ENCODE data around the gene RNF144B.
A peak's percentile ranks its signal among the peaks of the same experiment; 100 is the strongest.
"Not testable (repeated sequence)": the region's sequence is repeated elsewhere in the genome, so short reads cannot be mapped to it uniquely, and the experiment has no call there.

RNF144B gene

DNA sequence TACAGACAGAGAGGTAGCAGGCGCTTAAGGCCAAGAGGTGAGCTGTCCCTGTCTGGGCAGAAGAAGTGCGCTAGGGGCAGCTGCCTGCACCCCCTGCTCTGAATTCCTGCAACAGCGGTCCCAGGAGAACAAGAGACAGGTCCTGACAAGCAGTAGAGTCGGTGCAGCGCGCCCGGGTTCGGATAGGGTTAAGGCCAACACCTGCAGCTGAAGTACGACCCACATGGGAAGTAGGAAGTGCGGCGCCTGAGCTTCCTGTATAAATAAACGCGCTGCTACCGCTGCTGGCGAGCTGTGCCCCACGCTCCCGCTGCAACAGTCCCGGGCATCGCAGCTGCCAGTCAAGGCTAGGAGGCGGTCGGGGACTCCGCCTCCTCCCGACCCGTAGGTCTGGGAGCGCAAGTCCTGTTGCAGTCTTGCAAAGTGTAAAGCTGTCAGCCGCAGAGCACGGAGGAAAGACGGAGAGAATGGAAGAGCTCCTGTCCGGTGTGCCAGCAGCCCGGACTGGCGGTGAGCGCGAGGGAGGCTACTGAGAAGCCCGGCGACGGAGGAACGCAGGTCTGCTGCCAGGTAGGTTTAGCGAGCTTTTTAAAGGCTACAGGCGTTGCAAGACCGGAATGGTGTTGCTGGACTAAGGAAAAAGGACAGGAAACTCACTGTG is at the start of gene RNF144B:
Gene RNF144B, plus strand, starts transcription at position 290 of the 661 bp plus-strand sequence. CDS start 12,185 bp downstream, outside the sequence.
- peak; percentile 19 to 40 for DNase-seq (ENCODE audit: extremely low read depth in 1 of 2, low read depth in 1 of 2)

DNA sequence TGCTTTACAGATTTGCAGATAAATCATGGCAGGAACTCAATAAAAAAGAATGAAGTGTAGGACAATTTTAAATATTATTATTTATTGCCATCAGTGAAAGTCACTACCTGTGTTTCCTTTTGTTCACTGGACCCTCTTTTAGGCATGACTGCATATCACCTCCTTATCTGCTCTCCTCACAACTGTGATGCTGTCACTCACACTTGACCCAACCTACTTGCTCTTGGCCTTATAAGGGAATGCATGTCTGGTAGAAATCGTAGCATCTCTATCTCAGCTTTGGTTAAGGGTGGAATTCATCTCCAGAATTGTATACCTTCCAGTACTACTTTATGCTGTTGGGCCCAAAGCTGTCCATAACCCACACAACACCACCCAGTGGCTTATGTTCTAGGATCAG is 47.6 kb upstream of the RNF144B start:
- no peak for DNase-seq (ENCODE audit: extremely low read depth in 1 of 2, low read depth in 1 of 2)

DNA sequence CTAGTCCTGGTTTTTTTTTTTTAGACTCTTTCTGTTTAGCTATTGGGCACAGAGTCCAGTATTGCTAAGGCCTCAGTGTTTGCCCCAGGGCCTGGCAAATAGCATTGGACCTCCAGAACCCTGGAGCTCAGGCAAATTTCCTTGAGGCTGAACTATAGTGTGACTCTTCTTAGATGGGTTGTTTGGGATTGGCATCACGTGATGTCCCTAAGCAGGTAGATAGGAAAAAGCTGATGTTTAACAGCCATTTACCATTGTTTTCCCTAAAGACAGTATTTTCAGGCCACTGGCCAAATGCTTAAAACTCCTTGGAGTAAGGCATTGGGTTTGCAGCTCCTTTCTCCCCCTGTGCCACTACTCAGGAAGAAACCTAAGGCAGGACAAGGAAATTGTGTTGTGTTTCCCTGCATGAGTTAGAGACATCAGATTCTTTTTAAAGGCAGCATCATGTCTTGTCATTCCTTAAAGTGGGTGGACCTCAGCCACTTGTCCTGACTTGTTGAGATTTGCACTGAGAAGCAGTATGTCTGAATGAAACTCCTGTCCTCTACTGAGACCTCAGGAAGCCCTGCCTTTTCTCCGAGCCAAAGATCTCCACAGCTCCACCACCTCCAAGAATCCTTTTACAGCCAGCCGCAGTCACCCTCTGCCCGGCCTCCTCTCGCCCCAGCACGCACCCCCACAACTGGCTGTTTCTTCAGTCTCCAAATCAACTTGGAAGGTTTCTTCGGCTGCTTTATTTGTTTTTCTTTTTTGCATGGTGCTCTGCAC is 46.2 kb upstream of the RNF144B start:
- DNase-seq (ENCODE audit: extremely low read depth in 1 of 2, low read depth in 1 of 2) = no peak

DNA sequence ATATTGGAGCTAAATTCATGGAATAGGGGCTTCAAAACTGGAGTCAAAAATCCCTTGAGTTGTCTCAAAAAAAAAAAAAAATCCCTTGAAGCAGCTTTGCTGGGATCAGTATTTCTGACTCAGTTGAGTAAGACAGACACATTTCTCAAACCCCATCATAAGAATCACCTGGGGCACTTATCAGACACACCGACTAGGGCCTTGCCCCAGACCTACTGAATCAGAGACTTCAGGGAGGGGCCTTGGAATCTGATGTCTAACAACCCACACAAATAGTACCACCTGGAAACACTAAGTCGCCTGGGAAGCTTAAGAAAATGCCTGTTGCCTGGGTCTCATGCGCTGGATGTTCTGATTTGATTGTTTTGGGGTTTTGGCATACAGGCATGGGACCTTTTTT is 44.9 kb upstream of the RNF144B start:
- no peak for DNase-seq (ENCODE audit: extremely low read depth in 1 of 2, low read depth in 1 of 2)

DNA sequence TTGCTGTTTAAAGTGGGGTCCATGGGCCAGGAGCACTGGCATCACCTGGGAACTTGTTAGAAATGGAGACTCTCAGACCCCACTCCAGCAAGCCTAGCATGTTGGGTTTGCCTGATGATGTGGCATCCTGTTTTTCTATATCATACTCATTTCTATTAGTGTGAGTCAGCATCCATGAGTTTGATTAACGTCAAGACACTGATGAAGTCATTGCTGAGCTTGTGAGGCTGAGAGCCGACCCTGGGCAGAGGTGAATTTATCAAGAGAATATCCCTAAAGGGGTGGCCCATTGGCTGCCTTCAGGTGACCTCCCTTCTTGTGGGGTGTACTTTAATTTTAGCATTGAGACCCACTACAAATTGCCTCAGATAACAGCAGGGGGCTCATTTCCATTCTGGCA is 43.4 kb upstream of the RNF144B start:
- no peak for DNase-seq (ENCODE audit: extremely low read depth in 1 of 2, low read depth in 1 of 2)

DNA sequence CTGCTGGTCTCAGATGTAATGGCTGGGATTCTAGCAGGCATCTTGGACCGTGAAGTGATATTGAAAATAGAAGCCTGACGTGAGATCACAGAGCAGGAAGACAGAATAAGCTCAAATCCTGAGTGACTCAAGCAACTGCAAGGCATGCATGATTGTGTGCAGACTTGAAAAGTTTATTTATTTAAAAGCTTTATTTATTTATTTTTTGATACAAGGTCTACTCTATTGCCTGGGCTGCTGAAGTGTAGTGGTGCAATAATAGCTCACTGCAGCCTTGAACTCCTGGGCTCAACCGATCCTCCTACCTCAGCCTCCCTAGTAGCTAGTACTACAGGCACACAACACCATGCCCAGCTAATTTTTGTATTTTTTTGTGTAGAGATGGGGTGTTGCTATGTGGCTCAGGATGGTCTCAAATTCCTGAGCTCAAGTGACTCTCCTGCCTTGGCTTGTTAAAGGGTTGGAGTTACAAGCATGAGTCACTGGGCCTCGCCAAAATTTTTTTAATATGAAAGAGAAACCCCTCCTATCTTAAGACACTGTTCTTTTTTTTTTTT is 40.1 kb upstream of the RNF144B start:
- no peak for DNase-seq (ENCODE audit: extremely low read depth in 1 of 2, low read depth in 1 of 2)

DNA sequence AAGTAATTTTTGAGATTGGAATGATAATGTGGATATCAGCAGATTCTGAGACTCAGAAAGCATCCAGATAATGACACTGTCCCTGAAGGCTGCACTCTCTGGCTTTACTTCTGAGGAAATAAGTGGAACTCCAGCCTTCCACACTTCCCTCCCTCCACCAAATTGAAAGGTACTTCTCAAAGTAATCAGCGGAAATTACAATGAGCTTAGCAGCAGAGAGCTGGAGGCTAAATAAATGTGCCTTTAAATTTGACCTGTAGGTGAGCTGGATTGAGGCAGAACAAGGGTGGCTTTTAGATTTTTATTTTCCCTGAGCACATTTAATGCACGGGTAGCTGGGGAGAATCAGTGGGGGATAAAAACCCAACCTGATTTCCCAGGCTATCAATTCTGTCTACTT is 39.3 kb upstream of the RNF144B start:
- DNase-seq (ENCODE audit: extremely low read depth in 1 of 2, low read depth in 1 of 2) = no peak

DNA sequence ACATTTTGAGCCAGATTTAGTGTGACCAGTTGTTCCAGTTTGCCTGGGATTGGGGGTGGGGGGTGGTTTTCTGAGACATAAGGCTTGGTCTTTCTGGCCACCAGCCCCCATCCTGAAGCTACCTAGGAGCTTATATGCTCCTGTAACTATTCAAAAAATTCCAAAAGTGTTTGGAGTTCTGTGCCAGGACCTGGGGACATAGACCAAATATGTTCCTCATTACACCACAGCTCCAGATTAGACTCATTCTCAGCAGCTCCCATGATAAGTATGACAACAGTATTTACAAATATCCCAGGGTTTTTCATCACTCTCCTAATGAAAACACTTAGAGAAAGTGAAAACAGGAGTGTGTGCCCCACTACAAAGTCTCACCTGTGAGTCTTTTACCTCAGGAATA is 37.8 kb upstream of the RNF144B start:
- no peak for DNase-seq (ENCODE audit: extremely low read depth in 1 of 2, low read depth in 1 of 2)

DNA sequence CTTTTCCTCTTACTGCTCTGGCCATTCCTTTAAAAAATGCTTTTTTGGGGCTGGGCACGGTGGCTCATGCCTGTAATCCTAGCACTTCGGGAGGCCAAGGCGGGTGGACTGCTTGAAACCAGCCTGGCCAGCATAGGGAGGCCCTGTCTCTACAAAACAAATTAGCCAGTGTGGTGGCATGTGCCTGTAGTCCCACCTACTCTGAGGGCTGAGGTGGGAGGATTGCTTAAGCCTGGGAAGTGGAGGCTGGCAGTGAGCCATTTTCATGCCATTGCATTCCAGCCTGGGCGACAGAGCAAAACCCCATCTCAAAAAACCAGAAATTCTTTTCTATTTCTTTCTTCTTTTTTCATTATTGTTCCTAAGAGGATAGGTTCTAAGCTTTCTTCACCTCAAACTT is 36.9 kb upstream of the RNF144B start:
- no peak for DNase-seq (ENCODE audit: extremely low read depth in 1 of 2, low read depth in 1 of 2)

DNA sequence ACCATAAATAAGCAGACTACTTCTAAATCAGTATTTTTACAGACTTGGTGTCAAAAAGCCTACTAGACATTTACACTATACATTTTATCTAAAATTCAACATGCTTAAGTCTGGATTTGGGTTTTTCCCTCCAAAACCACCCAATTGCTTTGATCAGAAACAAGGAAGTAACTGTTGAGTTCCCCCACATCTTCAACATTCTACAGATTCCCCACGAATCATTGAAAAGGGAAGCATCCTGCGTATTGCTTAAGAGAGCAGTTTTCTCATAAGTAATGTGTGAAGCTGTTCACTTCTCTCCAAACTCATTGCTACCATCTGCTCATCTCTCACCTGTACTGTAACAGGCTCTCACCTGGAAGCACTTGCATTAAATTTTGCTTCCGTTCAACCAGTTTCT is 36.4 kb upstream of the RNF144B start:
- DNase-seq (ENCODE audit: extremely low read depth in 1 of 2, low read depth in 1 of 2) = no peak

DNA sequence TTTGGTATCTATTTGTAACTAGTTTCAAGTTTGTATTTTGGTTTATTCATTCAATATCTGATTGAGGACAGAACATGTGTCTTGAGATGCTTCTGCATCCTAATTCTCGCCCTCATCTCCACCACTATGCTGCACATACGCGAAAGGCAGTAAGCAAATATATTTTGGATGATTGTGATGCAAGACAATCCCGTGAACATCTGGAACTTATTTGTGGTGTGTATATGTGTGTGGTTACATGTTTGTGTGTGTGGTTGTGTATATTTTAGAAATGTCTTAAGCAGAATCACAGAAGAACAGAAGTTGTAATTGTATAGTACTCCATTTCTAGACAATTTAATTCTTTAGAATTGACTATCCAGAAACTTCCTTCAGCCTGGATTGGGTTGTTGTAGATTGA is 35.1 kb upstream of the RNF144B start:
- no peak for DNase-seq (ENCODE audit: extremely low read depth in 1 of 2, low read depth in 1 of 2)

DNA sequence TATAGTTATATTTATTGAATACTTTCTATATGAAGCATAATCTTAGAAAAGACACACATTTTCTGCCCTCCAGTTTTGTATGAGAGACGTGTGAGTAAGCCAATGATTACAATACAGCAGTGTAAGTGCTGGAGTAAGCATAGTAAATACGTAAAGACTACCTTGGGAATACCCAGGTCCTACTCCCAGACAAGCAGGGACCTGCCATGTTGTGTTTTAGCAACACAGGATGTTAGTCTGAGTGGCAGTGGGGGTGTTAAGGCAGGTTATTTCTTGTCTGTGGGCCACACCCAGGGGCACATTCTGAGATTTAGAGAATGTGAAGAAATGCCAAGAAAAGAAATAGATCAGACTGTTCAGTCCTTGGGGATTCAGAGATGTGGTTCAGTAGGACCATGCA is 34.3 kb upstream of the RNF144B start:
- no peak for DNase-seq (ENCODE audit: extremely low read depth in 1 of 2, low read depth in 1 of 2)

DNA sequence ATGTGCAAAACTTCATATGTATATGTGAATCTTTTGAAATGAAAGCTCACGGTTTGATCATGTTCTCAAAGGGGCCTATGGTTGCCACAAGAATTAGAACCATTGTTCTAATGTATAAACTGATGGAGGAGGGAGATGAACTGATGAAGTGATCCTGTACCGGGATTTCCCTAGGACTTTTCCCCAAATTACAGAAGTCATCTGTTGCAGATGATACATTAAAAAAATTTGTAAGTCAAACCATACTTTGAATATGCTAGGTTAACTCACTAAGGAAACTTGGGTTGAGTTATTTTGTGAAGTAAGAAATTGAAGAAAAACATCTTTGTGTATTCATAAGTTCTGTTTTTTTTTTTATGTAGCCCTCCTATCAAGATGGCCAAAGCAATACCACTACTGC is 33.9 kb upstream of the RNF144B start:
- no peak for DNase-seq (ENCODE audit: extremely low read depth in 1 of 2, low read depth in 1 of 2)

DNA sequence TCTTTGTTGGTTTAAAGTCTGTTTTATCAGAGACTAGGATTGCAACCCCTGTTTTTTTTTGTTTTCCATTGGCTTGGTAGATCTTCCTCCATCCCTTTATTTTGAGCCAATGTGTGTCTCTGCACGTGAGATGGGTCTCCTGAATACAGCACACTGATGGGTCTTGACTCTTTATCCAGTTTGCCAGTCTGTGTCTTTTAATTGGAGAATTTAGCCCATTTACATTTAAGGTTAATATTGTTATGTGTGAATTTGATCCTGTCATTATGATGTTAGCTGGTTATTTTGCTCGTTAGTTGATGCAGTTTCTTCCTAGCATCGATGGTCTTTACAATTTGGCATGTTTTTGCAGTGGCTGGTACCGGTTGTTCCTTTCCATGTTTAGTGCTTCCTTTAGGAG is 29.6 kb upstream of the RNF144B start:
- DNase-seq (ENCODE audit: extremely low read depth in 1 of 2, low read depth in 1 of 2) = not testable (repeated sequence)

DNA sequence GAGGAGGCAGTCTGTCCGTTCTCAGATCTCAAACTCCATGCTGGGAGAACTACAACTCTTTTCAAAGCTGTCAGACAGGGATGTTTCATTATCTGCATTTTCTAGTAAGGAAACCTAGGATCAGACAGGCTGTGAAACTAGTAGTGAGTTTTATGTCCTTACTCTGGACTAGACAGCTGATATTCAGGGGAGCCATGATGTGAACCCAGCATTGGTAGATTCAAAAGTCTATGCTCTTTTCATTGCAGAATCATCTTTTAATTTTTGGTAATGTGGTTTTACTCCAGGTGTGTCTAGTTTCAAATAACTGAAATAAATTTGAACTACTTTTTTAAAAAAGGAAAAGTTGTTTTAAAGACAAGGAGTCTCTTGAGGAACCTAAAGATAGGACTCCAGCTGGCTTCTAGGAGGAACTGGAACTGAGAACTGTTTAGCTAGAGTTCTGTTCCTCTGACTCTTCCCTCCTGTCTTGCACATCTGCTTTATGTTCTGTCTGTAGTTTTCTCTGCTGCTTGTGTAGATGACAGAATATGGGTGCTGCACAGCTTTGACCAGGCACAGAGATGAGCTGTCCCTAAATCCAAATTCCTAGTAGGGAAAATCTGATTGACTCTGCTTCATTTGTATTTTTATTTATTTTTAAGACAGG is 27.8 kb upstream of the RNF144B start:
- DNase-seq (ENCODE audit: extremely low read depth in 1 of 2, low read depth in 1 of 2) = no peak

DNA sequence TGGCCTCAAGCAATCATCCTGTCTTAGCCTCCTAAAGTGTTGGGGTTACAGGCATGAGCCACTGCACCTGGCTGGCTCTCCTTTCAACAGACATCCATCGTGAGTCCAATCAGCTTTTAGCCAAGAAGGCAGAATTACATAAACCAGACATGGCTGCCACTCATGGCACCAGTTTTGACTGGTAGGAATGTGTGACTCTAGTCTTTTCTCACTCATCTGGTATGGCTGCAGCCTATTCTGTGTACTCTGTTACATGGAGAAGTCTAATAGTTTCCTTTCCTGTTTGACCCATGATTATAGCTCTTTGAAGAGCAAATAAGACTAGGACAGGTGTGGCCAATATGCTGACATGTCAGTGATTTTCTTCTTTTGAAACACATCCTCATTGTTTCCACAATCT is 27.0 kb upstream of the RNF144B start:
- no peak for DNase-seq (ENCODE audit: extremely low read depth in 1 of 2, low read depth in 1 of 2)

DNA sequence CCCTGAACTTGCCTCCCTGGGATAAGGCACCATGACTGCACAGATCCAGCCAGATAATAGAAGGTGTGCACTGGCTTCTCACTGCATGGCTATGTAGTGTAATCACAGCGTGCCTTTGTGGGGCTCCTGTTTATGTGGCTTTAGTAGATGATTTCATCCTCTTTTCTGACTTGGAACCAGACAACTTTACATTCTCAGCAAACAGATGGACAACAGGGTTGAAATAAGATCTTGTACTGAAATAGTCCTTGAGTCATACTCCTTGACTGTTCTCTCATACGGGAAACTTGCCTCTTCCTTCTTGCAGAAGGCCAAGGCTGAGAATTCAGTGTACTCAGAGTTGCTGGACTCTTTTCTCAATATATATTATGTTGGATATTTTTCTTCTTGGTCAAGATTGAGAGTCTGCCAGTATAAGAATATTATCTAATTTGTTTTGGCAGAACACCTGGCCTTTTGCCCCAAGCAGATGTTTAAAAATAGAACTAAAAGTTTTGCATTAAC is 25.0 kb upstream of the RNF144B start:
- no peak for DNase-seq (ENCODE audit: extremely low read depth in 1 of 2, low read depth in 1 of 2)

DNA sequence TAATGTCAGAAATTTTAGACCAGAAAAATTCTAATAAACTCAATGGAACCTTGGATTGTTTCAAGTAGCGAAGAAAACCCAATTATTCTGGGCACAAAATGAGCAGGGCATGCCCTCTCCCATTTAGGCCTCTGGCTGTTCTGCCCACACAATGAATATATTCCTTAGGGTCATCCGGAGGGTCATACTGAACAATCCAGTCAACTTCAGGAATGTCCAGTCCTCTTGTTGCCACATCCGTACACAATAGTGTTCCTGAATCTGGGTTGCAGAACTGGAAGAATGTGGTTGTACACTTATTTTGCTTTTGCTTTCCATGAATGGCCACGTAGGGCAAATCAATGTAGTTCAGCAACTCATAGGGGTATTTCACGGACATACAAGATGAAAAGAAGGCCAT is 23.4 kb upstream of the RNF144B start:
- DNase-seq (ENCODE audit: extremely low read depth in 1 of 2, low read depth in 1 of 2) = no peak

DNA sequence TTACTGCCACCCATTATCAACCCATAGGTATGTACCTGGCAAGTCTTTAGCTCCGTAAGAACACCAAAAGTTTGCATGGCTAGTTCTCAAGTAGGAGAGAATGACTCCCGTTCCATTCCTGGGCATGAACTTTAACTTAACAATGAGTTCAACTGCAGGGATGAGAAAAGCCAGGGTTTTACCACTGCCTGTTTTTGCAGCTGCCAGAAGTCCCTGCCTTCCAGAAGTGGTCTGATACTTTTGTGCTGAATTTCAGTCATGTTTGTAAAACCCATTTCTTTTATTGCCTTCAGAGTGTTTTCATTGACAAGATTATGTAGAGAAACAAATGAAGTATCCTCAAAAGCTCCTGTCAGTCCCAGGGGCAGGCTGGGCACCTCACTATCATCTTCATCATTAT is 22.6 kb upstream of the RNF144B start:
- not testable (repeated sequence) for DNase-seq (ENCODE audit: extremely low read depth in 1 of 2, low read depth in 1 of 2)

DNA sequence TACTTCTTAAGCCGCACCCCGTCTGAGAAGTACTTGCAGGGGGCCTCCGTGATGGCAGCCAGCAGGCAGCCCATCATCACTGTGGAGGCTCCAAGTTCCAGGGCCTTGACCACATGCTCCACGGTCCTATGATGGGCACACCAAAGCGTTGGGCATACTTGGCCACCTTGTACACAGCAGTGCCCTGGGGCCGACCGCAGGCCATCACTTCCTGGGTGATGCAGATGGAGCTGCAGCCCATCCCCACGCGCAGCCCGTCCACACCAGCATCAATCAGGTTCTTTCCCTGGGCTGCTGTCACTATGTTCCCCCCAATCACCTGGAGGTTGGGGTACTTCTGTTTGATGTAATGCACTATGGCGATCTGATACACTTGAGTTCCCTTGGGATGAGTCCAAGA is 19.8 kb upstream of the RNF144B start:
- DNase-seq (ENCODE audit: extremely low read depth in 1 of 2, low read depth in 1 of 2) = no peak

DNA sequence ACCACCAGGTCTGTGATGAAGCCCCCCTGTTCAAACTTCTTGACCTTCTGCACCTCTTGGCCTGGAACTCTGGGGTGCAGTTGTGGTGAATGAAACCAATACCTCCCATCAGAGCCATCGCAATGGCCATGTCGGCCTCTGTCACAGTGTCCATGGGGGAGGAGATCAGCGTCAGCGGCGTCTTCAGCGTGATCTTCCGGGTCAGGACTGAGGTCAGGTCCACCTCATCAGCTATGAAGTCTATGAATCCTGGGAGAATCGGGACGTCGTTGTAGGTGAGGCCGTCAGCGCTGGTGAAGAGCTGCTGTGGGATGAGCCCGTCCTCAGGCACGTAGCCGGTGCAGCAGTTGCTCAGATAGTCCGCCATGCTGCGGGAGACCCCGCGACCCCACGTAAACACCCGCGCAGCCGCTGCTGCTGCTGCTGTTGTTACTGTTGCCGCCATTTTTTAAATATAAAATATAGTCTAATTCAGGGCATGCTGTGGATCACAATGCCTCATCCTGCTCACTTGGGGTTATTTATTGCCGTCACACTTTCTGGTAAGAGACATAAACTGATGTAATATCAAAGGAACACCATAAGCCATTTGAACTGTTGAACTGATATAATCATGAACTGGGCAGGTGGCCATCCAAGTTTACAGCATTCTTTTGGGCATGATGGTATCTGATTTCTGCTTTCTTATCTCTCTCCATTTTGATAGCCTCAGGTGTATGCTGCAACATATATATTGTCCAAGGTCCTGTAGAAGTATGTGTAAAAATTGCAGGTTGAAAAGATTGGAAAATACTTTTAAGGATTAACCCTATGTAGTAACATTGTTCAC is 18.7 kb upstream of the RNF144B start:
- no peak for DNase-seq (ENCODE audit: extremely low read depth in 1 of 2, low read depth in 1 of 2)

Data from activated CD8-positive, alpha-beta memory T cell treated with anti-CD3 and anti-CD28 coated beads for 1 hour (primary cell).